Measurements from ENCODE around the gene CADM3.

DNA sequence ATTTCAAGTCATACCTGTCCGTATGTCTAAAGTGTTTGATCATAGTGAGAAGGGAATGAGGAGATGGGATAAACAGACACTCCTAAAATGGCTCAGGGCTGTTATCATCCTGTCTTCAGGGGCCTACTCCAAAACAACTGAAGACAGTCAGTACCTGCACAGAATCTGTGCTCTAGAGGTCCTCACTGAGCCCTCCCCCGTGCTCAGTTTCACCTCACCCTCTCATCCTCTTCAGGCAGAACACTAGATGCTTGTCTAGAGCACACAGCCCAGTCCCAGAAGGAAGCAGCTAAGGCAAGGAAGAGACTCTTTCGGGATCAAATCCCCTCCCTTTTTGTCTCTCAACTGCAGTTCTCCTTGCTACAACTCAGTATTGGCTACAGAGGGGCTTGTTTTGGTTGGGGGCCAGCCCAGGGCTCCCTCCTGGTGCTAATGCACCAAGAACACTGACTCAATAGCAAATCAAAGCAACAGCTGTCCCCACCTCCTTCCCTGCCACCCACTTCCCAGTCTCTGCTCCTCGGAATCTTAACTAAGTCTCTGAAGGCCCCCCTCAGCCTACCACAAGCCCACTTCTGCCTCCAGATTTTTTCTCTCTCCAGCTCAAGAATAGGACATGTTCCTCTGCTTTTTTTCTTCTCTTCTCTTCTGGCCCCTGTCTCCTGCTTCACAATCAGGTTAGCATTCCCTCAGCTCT, 10.1 kb downstream of the CADM3 start:
- TF ChIP-seq POLR2A (IDR thresholded peaks at IDR 0.05) (no peak), CTCF (IDR thresholded peaks at IDR 0.05) (no peak)

Measured in thyroid gland (tissue), 4 donors.